ENCODE measurements around the gene HIF3A. TPM values are rescaled to one million over a fixed set of nuclear protein-coding genes. Genes with fewer than 3 reads are reported as not detected.

Gene HIF3A
- total and polyA plus RNA-seq, 2 donors (not counting 3 experiments of a cell fraction or from before 2014, with no cell fraction given): 8.1 to 8.5 TPM

GRCh38 chr19:46355234-46356148, 58.6 kb downstream of the HIF3A start:
- Histone ChIP-seq H3K9me1 (replicated peaks; ENCODE audit: control insufficient read depth, extremely low read depth, insufficient read depth, low read length) (no peaks in the 10 kb centered on the region), H2AFZ (ENCODE audit: low read depth, low read length) (no peak overlapping the region), H3K27ac (ENCODE audit: insufficient read depth, low read depth, low read length) (no peak overlapping the region), H3K4me1 (ENCODE audit: control insufficient read depth, extremely low read depth, insufficient read depth, low read length) (peaks cover 19% of the 10 kb centered on the region), H4K20me1 (replicated peaks; ENCODE audit: control insufficient read depth, extremely low read depth, insufficient read depth, low read length) (no peaks in the 10 kb centered on the region), H3K27me3 (ENCODE audit: control insufficient read depth in 2 of 2, insufficient read depth in 2 of 2, low read length in 2 of 2) (no peaks in the 10 kb centered on the region), H3K4me2 (ENCODE audit: insufficient read depth, low read length) (no peak overlapping the region), H3K4me3 (replicated peaks in 1 of 3; ENCODE audit: insufficient read depth in 1 of 3, low read depth in 1 of 3, low read length in 3 of 3) (no peak overlapping the region), H3K9me3 (replicated peaks; ENCODE audit: control insufficient read depth, insufficient read depth, low read length) (no peaks in the 10 kb centered on the region), H3K36me3 (ENCODE audit: control insufficient read depth in 2 of 2, extremely low read depth in 1 of 2, insufficient read depth in 2 of 2, low read length in 2 of 2) (peaks cover 5 to 28% of the 10 kb centered on the region in 2 experiments), H3K79me2 (ENCODE audit: control insufficient read depth, insufficient read depth, low read length) (peaks cover 79% of the 10 kb centered on the region), H3K9ac (replicated peaks; ENCODE audit: extremely low read depth, insufficient read depth, low read length) (no peak overlapping the region)
- FAIRE-seq (no peak), DNase-seq (ENCODE audit: low read depth, low spot score) (no peak)
- ChIA-PET CTCF (interaction anchor here (0.9 to 1.6 kb wide), 4 partner anchors 9 to 75 kb away, joined by 3 to 6 read pairs (median 4); partner anchors contain the start of gene PPP5C), POLR2A (no interaction called here)
- dilution Hi-C loops (cut with MboI; ENCODE audit: extremely low pct_ligation_motif_present, low sequenced_read_pairs) (no loop called here), intact Hi-C loops (cut with micrococcal nuclease) (no loop called here)
- no peak for TF ChIP-seq POLR2AphosphoS5 (IDR thresholded peaks at IDR 0.05; ENCODE audit: insufficient read depth, low read depth, low read length)
- no peak for TF ChIP-seq POLR2A (IDR thresholded peaks at IDR 0.05; ENCODE audit: low read depth, low read length)
- no peak for TF ChIP-seq MYC (IDR thresholded peaks at IDR 0.05; ENCODE audit: low read depth, low read length)
- TF ChIP-seq GATA2 (IDR thresholded peaks at IDR 0.05; ENCODE audit: insufficient read depth, insufficient read length, low read depth, low read length): no peak
- no peak for TF ChIP-seq CTCF (IDR thresholded peaks at IDR 0.05; ENCODE audit: extremely low read depth in 1 of 2, insufficient read depth in 1 of 2, low read depth in 1 of 2, low read length in 2 of 2)
- TF ChIP-seq MAX (IDR thresholded peaks at IDR 0.05; ENCODE audit: insufficient read depth, insufficient read length): no peak
- TF ChIP-seq EZH2 (IDR thresholded peaks at IDR 0.05; ENCODE audit: borderline replicate concordance, low read depth, low read length, severe bottlenecking): no peak
- TF ChIP-seq FOS (IDR thresholded peaks at IDR 0.05; ENCODE audit: borderline replicate concordance, insufficient read depth, low read length): no peak
- no peak for TF ChIP-seq JUN (IDR thresholded peaks at IDR 0.05; ENCODE audit: borderline replicate concordance, insufficient read depth, insufficient read length, low read depth)
- BruUV-seq (replicated peaks): no TSS peak
